HuH-7.5 (cell line): ENCODE results near the gene ABHD8.

Source experiments
- DNase-seq: peaks from one replicate; pipeline ENCODE4 v3.0.0; 2011; ENCODE audit warnings: low spot score

ABHD8 gene

GRCh38 chr19:17333611-17334413 lies 30.6 kb upstream of the ABHD8 start:
- DNase-seq, result no peak

DNA sequence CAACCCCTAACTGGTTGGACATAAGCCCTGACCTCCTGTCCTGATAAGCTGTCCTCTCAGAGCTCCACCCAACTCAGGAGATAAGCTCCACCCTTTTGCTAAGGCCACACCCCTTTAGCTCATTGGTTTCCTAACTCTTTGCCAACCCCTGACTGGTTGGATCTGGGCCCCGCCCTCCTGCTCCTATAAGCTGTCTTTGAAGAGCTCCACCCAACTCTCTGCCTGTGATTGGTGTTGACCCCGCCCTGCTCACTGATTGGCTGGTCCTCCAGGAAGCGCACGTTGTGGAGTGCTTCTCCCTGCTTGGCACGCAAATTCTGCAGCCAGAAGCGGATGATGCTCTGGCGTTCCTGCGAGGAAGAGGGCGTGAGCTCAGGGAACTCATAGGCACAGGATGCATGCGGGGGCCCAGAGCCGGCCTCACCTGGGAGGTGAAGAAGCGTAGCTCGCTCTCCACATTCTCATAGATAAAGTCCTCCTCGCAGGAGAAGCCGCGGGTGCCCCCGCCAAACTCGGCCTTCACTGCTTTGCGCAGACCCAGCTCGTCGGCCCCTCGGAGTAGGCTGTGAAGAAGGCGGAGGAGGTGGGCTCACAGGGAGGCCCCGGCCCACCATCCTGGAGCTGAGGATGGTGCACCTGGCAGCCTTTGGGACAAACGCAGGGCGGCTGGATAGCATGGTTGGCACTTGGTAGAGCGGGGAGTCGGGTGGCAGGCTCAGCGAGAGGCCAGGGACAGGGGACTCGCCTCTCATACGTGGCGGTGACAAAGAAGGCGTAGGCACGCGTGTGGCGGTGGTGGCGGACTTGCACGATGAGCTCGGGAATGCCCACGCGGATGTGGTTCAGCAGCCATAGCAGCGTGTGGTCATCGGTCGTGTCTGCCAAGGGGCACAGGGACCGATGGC lies 29.7 kb upstream of the ABHD8 start:
- peak; percentile 74 for DNase-seq

- no peak for DNase-seq
Observed at GRCh38 chr19:17332360-17332676, 29.1 kb upstream of the ABHD8 start.

DNA sequence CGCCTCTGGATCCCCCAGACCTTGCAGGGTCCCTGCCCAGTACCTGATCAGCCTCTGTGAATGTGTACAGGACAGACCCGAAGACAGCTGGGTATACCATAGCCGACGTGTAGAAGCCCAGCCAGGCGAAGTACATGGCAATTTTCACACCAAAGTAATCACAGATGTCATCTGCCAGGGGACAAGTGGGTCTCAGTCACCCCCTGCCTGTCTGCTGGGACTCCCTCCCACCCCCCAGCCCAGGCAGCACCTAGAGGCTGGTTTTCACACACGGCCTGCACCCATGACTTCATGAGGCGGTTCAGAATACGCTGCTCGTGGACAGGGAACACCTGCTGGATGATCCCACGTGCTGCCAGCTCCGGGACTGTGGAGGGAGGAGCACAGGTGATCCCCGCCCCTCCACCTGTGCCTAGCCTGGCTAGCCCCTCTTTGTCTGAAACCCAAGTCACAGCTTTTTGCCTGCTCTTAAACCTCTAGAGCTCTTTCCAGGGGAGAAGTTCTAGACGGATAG lies 27.9 kb upstream of the ABHD8 start:
- no peak for DNase-seq

GRCh38 chr19:17330262-17331044 lies 27.2 kb upstream of the ABHD8 start:
- DNase-seq, result no peak

DNA sequence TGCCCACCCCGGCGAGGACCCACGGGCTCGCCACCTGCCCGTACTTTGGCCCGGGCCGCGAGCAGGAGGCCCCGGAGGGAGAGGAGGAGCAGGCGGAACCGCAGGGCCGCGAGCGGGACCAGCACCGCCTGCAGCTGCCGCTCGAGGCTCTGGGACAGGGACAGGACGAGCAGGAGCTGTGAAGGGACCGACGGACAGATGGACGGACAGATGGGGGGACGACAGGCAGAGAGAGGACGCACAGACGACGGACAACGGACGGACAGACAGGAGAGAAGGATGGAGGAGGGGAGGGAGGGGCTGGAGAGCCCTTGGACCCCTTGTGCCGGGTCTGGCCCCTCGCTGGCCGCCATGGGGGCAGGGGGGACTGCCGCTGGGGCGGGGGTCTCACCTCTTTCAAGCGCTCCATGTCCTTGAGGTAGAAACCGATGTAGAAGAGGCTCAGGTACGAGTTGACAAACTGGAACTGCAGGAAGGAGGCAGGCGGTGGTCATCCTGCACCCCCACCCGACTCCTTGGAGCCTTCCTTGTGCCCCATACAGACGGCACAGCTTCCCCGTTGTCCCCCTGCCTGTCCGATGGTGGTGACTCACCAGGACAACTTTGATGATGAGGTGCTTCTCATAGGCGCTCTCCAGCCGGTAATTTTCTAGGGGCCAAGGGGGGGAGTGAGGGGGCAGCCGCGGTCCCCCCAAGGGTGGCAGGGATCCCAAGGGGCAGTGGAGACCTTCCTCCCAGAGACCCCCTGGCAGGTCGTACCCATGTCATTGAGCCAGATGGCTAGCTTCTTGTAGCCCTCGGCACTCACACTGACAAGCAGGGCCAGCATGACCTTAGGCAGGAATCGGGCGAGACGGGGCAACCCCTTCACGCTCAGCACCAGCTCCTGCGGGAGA lies 26.4 kb upstream of the ABHD8 start:
- DNase-seq, result no peak

DNA sequence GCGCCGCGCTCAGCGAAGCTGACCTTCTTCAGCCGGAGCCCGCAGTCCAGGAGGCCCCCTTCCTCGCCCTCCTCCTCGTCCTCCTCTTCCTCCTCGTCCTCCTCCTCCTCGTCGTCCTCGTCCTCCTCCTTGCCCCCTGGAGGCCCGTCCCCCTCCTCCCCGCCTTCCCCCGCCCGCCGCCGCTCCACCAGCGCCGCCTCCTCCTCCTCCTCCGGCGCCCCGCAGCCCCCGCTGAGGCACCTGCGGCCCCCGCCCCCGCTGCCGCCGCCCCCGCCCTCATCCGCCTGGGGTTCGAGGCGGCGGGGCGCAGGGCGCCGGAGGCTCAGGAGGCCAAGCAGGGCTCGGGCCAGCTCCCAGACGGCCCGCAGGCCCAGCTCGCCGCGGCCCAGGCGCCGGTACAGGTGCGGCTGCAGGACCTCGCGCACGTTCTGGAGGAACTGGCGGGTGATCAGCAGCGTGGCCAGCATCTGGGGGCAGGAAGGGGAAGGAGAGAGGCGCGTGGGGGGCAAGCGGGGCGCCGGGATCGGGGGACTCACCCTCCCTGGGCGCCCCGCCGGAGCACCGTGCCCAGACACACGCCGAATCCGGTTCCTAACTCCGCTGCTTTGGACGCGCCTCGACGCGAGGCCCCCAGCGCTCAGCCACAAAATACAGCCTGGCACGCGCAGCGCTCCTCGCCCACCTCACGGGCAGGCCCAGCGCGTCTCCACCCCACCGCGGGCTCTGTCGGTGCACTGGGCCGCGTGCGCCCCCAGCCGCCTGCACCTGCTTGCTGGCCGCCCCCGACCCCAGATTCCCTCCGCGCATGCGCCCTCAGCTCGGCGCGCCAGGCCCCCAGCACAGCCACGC lies 25.5 kb upstream of the ABHD8 start:
- DNase-seq, result no peak

DNA sequence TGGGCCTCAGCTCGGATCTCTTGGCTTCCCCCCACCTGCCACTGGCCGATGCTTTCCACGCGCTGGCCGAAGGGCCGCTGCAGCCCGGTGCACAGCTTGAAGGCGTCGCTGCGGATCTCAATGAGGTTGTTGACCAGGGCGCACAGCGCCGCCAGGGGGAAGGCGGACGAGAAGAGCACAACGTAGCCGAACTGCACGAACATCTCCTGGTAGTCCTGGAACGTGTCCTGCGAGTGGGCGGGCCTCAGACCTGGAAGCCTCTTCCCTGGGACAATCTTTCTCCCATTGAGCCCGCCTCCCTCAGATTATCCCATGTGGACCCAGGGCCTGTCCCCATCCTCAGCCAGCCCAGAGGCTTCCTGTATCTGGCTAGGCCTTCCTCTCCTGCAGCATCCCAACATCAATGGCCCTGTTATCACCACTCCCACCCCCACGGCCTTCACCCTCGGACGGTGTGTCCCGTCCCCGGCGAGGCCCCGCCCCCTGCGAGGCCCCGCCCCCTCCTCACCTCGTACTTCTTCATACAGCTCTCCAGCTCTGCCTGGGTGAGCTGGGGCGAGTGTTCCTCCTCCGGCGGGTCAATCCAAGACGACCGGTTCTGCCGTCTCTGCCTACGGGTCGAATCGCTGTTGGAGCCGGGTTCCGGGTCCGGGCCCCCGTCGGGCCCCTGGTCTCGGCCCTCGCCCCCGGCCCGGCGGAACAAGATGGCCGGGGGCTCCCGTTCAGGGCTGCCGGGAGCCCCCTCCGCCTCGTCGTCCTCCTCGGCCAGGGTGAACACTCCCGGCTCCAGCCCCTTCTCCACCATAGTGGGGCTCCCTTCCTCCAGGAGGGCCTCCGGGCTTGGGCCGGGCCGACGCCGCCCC lies 24.7 kb upstream of the ABHD8 start:
- no peak for DNase-seq

DNA sequence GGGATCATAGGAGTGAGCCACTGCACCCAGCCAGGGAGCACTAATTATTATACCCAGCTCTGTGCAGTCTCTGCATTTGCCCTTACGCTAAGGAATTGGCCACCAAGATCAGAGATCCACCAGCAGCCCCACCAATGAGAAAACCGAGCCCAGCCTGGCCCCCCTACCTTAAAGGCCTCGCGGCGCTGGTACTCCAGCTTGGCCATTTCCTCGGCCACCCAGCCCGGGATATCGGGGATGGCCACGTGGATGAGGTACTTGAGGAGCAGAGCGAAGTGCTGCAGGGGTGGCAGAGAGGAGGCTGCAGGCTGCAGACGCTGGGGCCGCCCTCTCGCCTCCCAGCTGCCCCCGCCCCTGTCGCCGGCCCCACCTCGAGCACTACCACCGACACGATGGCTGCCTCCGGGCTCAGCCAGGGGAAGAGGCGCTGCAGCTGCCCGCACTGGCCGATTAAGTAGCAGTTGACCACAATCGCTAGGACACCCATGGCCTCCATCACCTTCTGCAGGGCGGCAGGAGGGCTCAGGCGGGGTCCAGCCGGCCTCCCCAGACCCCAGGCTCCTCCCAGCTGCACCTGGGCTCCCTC lies 23.9 kb upstream of the ABHD8 start:
- DNase-seq, result no peak

- no peak for DNase-seq
Observed at GRCh38 chr19:17326595-17326966, 23.4 kb upstream of the ABHD8 start.

GRCh38 chr19:17325881-17326594 lies 22.8 kb upstream of the ABHD8 start:
- DNase-seq, result no peak

GRCh38 chr19:17325133-17325532 lies 21.9 kb upstream of the ABHD8 start:
- DNase-seq, result no peak

DNA sequence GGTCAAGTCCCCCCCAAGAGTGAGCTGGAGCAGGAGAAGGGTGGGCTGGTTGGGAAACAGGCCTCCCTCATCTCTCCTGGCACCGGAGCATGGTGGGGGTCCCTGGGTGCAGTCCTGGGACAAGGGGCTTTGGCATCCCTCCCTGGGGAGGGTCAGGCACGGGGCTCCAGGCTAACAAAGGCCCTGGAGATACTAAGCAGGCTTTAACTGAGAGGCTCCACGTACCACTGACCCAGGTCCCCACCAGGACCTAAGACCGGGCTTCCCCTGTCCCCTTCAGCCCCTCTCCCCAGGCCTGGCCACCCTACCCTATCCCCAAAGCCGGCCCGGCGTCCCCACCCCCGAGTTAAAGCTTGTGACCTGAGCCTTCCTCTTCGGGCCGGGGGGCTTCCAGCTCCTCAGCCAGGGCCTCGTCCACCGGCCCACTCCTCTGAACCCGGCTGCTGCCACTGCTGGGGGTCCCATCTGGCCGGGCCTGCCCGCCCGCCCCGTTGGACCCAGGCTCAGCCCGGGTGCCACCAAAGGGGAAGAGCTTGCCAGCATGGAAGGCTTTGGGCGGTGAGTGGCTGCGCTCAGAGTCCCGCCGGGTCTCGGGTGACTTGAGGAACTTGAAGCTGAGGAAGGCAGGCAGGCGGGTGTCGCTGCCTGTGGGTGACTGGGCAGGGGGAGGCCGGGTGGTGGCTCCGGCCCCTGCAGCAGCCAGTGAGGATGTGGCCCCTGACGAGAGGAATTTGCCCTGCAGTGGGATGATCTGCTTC lies 21.3 kb upstream of the ABHD8 start:
- no peak for DNase-seq

DNA sequence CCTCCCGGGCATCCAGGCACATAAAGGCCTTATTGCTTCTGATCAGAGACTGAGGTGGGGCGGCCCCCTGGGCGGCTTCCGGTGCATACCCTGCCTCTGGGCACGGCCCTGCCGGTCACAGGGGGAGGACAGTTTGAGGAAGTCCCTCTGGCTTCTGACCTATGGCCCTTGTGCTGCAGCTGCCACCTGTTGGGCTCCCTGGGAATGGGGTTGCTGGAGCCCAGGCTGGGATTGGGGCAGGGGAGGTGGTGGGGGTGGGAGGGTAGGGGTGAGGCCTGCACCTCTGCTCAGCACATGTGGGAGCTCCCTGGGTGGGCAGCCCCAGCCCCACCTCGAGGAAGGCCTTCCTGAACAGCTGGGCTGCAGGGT lies 20.7 kb upstream of the ABHD8 start:
- DNase-seq, result no peak

DNA sequence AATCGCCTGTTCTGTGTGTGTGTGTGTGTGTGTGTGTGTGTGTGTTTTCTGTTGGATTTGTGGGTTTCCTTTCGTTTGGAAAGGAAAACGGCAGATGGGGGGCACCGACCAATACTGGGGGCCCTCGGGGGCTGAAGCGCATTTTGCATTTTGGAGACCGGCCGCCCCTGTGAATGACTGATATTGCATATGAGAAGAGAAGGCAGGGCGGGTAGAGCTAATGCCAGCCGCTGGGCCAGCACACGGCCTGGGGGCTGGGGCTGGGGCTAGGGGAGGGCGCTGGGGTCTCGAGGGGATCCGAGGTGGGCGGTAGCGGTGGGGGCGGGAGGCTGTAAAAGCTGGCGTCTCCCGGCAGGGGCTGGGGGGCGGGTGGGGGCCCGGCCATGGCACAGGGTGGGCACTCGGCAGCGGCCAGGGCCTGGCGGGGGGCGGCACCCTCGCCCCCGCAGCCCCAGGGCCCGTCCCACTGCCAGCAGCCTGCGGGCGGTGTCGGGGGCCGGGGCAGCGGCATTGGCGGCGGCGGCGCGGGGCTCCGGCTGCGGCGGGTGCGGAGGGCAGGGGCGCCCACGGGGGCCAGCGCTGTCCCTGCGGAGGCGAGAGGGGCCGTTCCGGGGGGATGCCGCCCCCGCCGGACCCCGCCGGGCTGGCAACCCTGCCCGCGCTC lies 20.2 kb upstream of the ABHD8 start:
- DNase-seq, result no peak

DNA sequence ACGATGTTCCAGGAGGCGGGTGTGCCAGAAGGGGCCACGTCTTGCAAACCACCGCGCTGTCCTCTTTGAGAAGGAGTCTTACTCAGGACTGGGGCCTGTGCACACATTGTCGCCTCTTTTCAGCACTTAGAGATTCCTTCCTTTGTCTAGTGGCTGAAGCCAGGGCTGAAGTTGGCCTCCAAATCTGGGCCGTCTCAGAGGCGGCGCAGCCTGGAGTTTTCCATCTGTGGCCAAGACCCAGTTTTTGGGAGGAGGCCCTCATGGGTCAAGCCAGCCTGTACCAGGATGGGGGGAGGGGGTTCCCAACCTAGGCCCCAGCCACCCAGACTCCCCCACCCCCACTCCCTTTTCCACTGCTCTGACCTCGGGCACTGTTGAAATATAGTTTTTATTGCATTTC lies 19.6 kb upstream of the ABHD8 start:
- DNase-seq, result no peak
